K562 (cell line): Measurements from ENCODE around the gene CTSW. TPM values are rescaled to one million over a fixed set of nuclear protein-coding genes. Genes with fewer than 3 reads are reported as not detected.

Experiments
- E2F3 ChIP-seq: fragments of 250-450 bp; sonication (Bioruptor Pico); IDR thresholded peaks from 2 replicates; pipeline ENCODE4 v1.4.0; 2020; ENCODE audit warnings: mild to moderate bottlenecking
- EGR1 ChIP-seq: fragments of 450-650 bp; conservative IDR thresholded peaks from 2 replicates; pipeline ENCODE4 v1.6.1; 2017; ENCODE audit warnings: mild to moderate bottlenecking
- ETV1 ChIP-seq: fragments of 450-650 bp; conservative IDR thresholded peaks from 2 replicates; pipeline ENCODE4 v1.6.1; 2016; ENCODE audit warnings: missing genetic modification characterization, control low read depth, low read depth, missing compliant biosample characterization
- MNT ChIP-seq, 2 experiments: fragments of 450-650 bp; conservative IDR thresholded peaks; 2 replicates each; pipeline ENCODE4 v1.6.1; 2017; ENCODE audit warnings: mild to moderate bottlenecking in 2 of 2, moderate library complexity in 2 of 2
- RB1 ChIP-seq: fragments of 450-650 bp; IDR thresholded peaks from 2 replicates; pipeline ENCODE4 v1.6.1; 2017; ENCODE audit warnings: low read depth, mild to moderate bottlenecking
- RBM22 ChIP-seq: fragments of 200-400 bp; formaldehyde crosslinking; IDR thresholded peaks from 2 replicates; pipeline ENCODE4 v1.6.1; 2018; ENCODE audit warnings: low read length, low read depth; ENCODE audit not compliant: poor library complexity, severe bottlenecking
- THAP12 ChIP-seq: fragments of 250-450 bp; sonication (Bioruptor Pico); IDR thresholded peaks from 2 replicates; pipeline ENCODE4 v1.9.0; 2021; ENCODE audit warnings: mild to moderate bottlenecking, inconsistent platforms
- TRIM28 ChIP-seq: fragments of 450-650 bp; IDR thresholded peaks from 2 replicates; pipeline ENCODE4 v1.6.1; 2017
- ZNF609 ChIP-seq: sonication (generic); formaldehyde crosslinking; IDR thresholded peaks from 2 replicates; pipeline ENCODE4 v1.8.1; 2023; ENCODE audit warnings: missing genetic modification reagents, mild to moderate bottlenecking, borderline replicate concordance
- polyA plus RNA-seq, 8 experiments: library from polyadenylated mRNA; depleted of rRNA in 4 of 8; stranded (reverse) in 5 of 8; unstranded in 3 of 8; fragments of >200 nt; fragmentation: Nextera tagmentation in 2 of 8; fragmentation: Illumina TruSeq in 1 of 8; extraction: Ambion mirVana in 2 of 8; extraction: Trizol in 1 of 8; gene quantifications; 2 replicates each; pipeline versions ENCODE4 v1.2.1 to v1.2.3, GENCODE V29; 2011 to 2014; ENCODE audit warnings: inconsistent platforms in 1 of 8, missing spikeins in 1 of 8
- total RNA-seq, 7 experiments: library from RNA; depleted of rRNA in 6 of 7; stranded (reverse); fragments of >200 nt in 6 of 7; fragmentation: Illumina TruSeq in 2 of 7; extraction: Trizol in 2 of 7; gene quantifications; 2 replicates each; pipeline versions ENCODE4 v1.2.1 to v1.2.3, GENCODE V29; 2011 to 2021; ENCODE audit warnings: low replicate concordance in 1 of 7
- TF ChIP-seq, protein P1 (sequence below): fragments of 200-800 bp; sonication (Bioruptor generic); IDR thresholded peaks from 2 replicates; pipeline ENCODE4 v1.6.1; 2016; ENCODE audit warnings: missing genetic modification characterization, missing compliant biosample characterization

Gene CTSW
- total and polyA plus RNA-seq, 9 of the 15 experiments (the other 6 are each of a cell fraction or from before 2014, with no cell fraction given): 0.04 TPM; not detected in 8

DNA sequence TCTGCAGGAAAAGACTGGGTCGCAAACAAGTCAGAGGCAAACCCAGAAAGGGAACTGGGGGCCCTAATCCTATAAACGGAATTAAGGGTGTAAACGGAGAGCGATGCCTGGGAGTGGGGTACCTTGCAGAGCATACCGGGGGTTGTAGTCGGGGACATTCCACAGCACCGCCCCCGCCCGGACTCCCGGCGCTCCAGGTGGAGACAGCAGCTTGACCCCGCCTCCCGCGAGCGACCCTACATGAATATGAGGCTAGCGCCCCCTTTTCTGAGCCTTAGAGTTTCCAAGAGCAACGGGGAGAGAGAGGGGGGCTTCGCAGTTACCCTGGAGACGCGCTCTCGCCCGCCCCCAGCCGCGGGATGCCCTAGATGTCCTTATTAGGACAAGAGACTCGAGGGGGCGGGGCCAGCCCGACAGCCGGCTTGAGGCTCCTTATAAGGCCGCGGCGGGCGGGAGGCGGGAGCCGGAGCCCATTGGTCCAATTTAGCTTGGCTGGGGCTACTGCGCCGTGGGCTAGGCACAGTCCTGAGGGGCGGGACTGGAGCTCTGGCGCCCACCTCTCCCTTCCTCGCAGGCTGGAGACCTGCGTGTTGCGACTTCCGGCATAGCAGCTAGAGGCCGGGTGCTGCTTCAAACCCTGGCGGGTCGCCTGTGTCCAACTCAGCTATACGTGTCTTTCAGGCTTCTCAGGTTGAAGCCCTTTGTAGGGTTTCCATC is 20.4 kb upstream of the CTSW start (continued):
- TF ChIP-seq ZNF609 (no peak), THAP12 (peak; percentile 91), ETV1 (tag) (peak; percentile 91), RB1 (peak; percentile 75), EGR1 (peak; percentile 94), E2F3 (CRISPR knock-in tag) (no peak), RBM22 (peak; percentile 94), MNT (conservative IDR thresholded peaks at IDR 0.05) (peak in 1 of 2 experiments; percentile 42; a peak in 2 of 4 replicates), TRIM28 (no peak)
- TF ChIP-seq, protein P1, sequence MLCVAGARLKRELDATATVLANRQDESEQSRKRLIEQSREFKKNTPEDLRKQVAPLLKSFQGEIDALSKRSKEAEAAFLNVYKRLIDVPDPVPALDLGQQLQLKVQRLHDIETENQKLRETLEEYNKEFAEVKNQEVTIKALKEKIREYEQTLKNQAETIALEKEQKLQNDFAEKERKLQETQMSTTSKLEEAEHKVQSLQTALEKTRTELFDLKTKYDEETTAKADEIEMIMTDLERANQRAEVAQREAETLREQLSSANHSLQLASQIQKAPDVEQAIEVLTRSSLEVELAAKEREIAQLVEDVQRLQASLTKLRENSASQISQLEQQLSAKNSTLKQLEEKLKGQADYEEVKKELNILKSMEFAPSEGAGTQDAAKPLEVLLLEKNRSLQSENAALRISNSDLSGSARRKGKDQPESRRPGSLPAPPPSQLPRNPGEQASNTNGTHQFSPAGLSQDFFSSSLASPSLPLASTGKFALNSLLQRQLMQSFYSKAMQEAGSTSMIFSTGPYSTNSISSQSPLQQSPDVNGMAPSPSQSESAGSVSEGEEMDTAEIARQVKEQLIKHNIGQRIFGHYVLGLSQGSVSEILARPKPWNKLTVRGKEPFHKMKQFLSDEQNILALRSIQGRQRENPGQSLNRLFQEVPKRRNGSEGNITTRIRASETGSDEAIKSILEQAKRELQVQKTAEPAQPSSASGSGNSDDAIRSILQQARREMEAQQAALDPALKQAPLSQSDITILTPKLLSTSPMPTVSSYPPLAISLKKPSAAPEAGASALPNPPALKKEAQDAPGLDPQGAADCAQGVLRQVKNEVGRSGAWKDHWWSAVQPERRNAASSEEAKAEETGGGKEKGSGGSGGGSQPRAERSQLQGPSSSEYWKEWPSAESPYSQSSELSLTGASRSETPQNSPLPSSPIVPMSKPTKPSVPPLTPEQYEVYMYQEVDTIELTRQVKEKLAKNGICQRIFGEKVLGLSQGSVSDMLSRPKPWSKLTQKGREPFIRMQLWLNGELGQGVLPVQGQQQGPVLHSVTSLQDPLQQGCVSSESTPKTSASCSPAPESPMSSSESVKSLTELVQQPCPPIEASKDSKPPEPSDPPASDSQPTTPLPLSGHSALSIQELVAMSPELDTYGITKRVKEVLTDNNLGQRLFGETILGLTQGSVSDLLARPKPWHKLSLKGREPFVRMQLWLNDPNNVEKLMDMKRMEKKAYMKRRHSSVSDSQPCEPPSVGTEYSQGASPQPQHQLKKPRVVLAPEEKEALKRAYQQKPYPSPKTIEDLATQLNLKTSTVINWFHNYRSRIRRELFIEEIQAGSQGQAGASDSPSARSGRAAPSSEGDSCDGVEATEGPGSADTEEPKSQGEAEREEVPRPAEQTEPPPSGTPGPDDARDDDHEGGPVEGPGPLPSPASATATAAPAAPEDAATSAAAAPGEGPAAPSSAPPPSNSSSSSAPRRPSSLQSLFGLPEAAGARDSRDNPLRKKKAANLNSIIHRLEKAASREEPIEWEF (CRISPR knock-in tag): 0 out of 2 replicates have a peak, but pooled peaks have one; percentile 21
